Measurements from ENCODE around the gene NKD1.

Gene NKD1

GRCh38 chr16:50593410-50594150 is 45.4 kb downstream of the NKD1 start:
- no peak for DNase-seq (ENCODE audit: low read depth)
- no peak overlapping the region for H3K4me3 ChIP-seq (ENCODE audit: low read depth, low read length)
- no peak for TF ChIP-seq CTCF (IDR thresholded peaks at IDR 0.05; ENCODE audit: control insufficient read depth, extremely low read depth, insufficient read depth)

- no peak overlapping the region for H3K4me3 ChIP-seq (ENCODE audit: low read depth, low read length)
- no peak for DNase-seq (ENCODE audit: low read depth)
- TF ChIP-seq CTCF (IDR thresholded peaks at IDR 0.05; ENCODE audit: control insufficient read depth, extremely low read depth, insufficient read depth): no peak
Observed at GRCh38 chr16:50594308-50595260, 46.4 kb downstream of the NKD1 start.

- no peak overlapping the region for H3K4me3 ChIP-seq (ENCODE audit: low read depth, low read length)
- no peak for TF ChIP-seq CTCF (IDR thresholded peaks at IDR 0.05; ENCODE audit: control insufficient read depth, extremely low read depth, insufficient read depth)
- no peak for DNase-seq (ENCODE audit: low read depth)
Observed at GRCh38 chr16:50595859-50596258, 47.7 kb downstream of the NKD1 start.

- H3K4me3 ChIP-seq (ENCODE audit: low read depth, low read length): no peak overlapping the region
Observed at GRCh38 chr16:50596762-50597450, 48.7 kb downstream of the NKD1 start.

GRCh38 chr16:50597563-50598255 is 49.5 kb downstream of the NKD1 start:
- no peak overlapping the region for H3K4me3 ChIP-seq (ENCODE audit: low read depth, low read length)
- no peak for DNase-seq (ENCODE audit: low read depth)
- TF ChIP-seq CTCF (IDR thresholded peaks at IDR 0.05; ENCODE audit: control insufficient read depth, extremely low read depth, insufficient read depth): no peak

More at GRCh38 chr16:50596762-50597450, 48.7 kb downstream of the NKD1 start:
- no peak for DNase-seq (ENCODE audit: low read depth)
- no peak for TF ChIP-seq CTCF (IDR thresholded peaks at IDR 0.05; ENCODE audit: control insufficient read depth, extremely low read depth, insufficient read depth)

GRCh38 chr16:50598256-50598894 is 50.2 kb downstream of the NKD1 start:
- DNase-seq (ENCODE audit: low read depth): no peak
- no peak for TF ChIP-seq CTCF (IDR thresholded peaks at IDR 0.05; ENCODE audit: control insufficient read depth, extremely low read depth, insufficient read depth)
- H3K4me3 ChIP-seq (ENCODE audit: low read depth, low read length): no peak overlapping the region
